Neural progenitor cell (in vitro differentiated cells): ENCODE results near the gene SLC5A10. TPM values are rescaled to one million over a fixed set of nuclear protein-coding genes. Genes with fewer than 3 reads are reported as not detected.

Source experiments
- DNase-seq: peaks from one replicate; pipeline ENCODE4 v3.0.0-alpha.2; 2016; ENCODE audit warnings: low spot score
- H2AFZ ChIP-seq: fragments of 200-600 bp; sonication (generic); replicated peaks from 2 replicates; pipeline ENCODE4 v1.6.1; 2016; ENCODE audit warnings: antibody characterized with exemption
- H3F3A ChIP-seq: fragments of 200-600 bp; sonication (generic); 2 replicates; pipeline ENCODE4 v1.6.1; 2016; ENCODE audit warnings: antibody characterized with exemption, low read depth
- H3K27ac ChIP-seq: fragments of 200-600 bp; sonication (generic); 2 replicates; pipeline ENCODE4 v1.5.1; 2016; ENCODE audit warnings: mild to moderate bottlenecking
- H3K27me3 ChIP-seq: fragments of 200-600 bp; sonication (generic); 2 replicates; pipeline ENCODE4 v1.6.1; 2016; ENCODE audit warnings: mild to moderate bottlenecking, moderate library complexity
- H3K36me3 ChIP-seq: fragments of 200-600 bp; sonication (generic); 2 replicates; pipeline ENCODE4 v1.5.1; 2016
- H3K4me1 ChIP-seq: fragments of 200-600 bp; sonication (generic); 2 replicates; pipeline ENCODE4 v1.6.1; 2016; ENCODE audit warnings: mixed run types
- H3K4me2 ChIP-seq: fragments of 200-600 bp; sonication (generic); 2 replicates; pipeline ENCODE4 v1.6.1; 2016
- H3K4me3 ChIP-seq: fragments of 200-600 bp; sonication (generic); 2 replicates; pipeline ENCODE4 v1.5.1; 2016
- H3K79me2 ChIP-seq: fragments of 200-600 bp; sonication (generic); 2 replicates; pipeline ENCODE4 v1.6.1; 2016; ENCODE audit warnings: low read depth
- H3K9ac ChIP-seq: fragments of 200-600 bp; sonication (generic); 2 replicates; pipeline ENCODE4 v1.6.1; 2016
- H3K9me3 ChIP-seq: fragments of 200-600 bp; sonication (generic); 2 replicates; pipeline ENCODE4 v1.5.1; 2016; ENCODE audit warnings: low read depth
- H4K20me1 ChIP-seq: fragments of 200-600 bp; sonication (generic); 2 replicates; pipeline ENCODE4 v1.6.1; 2016; ENCODE audit warnings: low read depth
- H3K27ac Mint-ChIP-seq: 3 replicates; pipeline ENCODE4 v1.8.0; 2021; ENCODE audit warnings: mixed read lengths
- H3K27me3 Mint-ChIP-seq: 2 replicates; pipeline ENCODE4 v1.8.0; 2022; ENCODE audit warnings: low read depth, mild to moderate bottlenecking, inconsistent platforms, moderate library complexity, mixed read lengths; ENCODE audit not compliant: insufficient read depth
- H3K36me3 Mint-ChIP-seq: 3 replicates; pipeline ENCODE4 v1.8.0; 2021; ENCODE audit warnings: mixed read lengths
- H3K4me1 Mint-ChIP-seq: 3 replicates; pipeline ENCODE4 v1.8.0; 2021; ENCODE audit warnings: mixed read lengths
- H3K4me3 Mint-ChIP-seq: 3 replicates; pipeline ENCODE4 v1.8.0; 2021; ENCODE audit warnings: mild to moderate bottlenecking, moderate library complexity, mixed read lengths
- H3K9me3 Mint-ChIP-seq: 3 replicates; pipeline ENCODE4 v1.8.0; 2020; ENCODE audit warnings: mixed read lengths
- CTCF ChIP-seq: fragments of 200-600 bp; sonication (generic); IDR thresholded peaks from 2 replicates; pipeline ENCODE4 v1.5.1; 2017; ENCODE audit warnings: antibody characterized with exemption, mild to moderate bottlenecking
- EZH2 ChIP-seq: fragments of 200-600 bp; sonication (generic); IDR thresholded peaks from 2 replicates; pipeline ENCODE4 v1.6.1; 2017; ENCODE audit warnings: antibody characterized with exemption, mild to moderate bottlenecking, moderate library complexity
- EZH2phosphoT487 ChIP-seq: fragments of 200-600 bp; sonication (generic); IDR thresholded peaks from 2 replicates; pipeline ENCODE4 v1.6.1; 2017; ENCODE audit warnings: antibody characterized with exemption
- total RNA-seq: library from RNA; depleted of rRNA; stranded (reverse); fragments of >200 nt; gene quantifications from 2 replicates; pipeline ENCODE4 v1.2.3, GENCODE V29; 2015; ENCODE audit warnings: low replicate concordance

The SLC5A10 gene
- total RNA-seq, 1 donor from 2014 or later = not detected

GRCh38 chr17:18993905-18994526 is 42.1 kb downstream of the SLC5A10 start:
- Mint-ChIP-seq H3K27me3 (peaks cover 3% of the 10 kb centered on the region), H3K4me3 (no peak overlapping the region), H3K36me3 (peaks cover 2% of the 10 kb centered on the region), H3K27ac (no peak overlapping the region), H3K4me1 (no peaks in the 10 kb centered on the region), H3K9me3 (peaks cover 11% of the 10 kb centered on the region)
- Histone ChIP-seq H3K9ac (no peak overlapping the region), H3K36me3 (no peaks in the 10 kb centered on the region), H3K79me2 (peaks cover 36% of the 10 kb centered on the region), H3K4me2 (no peak overlapping the region), H2AFZ (no peak overlapping the region), H3F3A (no peaks in the 10 kb centered on the region), H3K9me3 (no peaks in the 10 kb centered on the region), H3K4me1 (no peaks in the 10 kb centered on the region), H4K20me1 (peaks cover 28% of the 10 kb centered on the region), H3K27me3 (no peaks in the 10 kb centered on the region), H3K4me3 (no peak overlapping the region), H3K27ac (no peak overlapping the region)
- no peak for DNase-seq
- no peak for TF ChIP-seq EZH2phosphoT487
- TF ChIP-seq CTCF = no peak
- TF ChIP-seq EZH2 = no peak

GRCh38 chr17:18994631-18995030 is 42.7 kb downstream of the SLC5A10 start:
- peaks cover 36% of the 10 kb centered on the region for H3K79me2 ChIP-seq
- no peaks in the 10 kb centered on the region for H3F3A ChIP-seq
- H3K36me3 Mint-ChIP-seq = peaks cover 2% of the 10 kb centered on the region
- no peak for TF ChIP-seq EZH2
- H2AFZ ChIP-seq = no peak overlapping the region
- H4K20me1 ChIP-seq = peaks cover 32% of the 10 kb centered on the region
- no peak overlapping the region for H3K27ac ChIP-seq
- no peak overlapping the region for H3K4me3 ChIP-seq
- no peaks in the 10 kb centered on the region for H3K9me3 ChIP-seq
- H3K27ac Mint-ChIP-seq = no peak overlapping the region
- H3K27me3 ChIP-seq = no peaks in the 10 kb centered on the region
- no peak overlapping the region for H3K4me3 Mint-ChIP-seq
- DNase-seq = no peak
- no peak overlapping the region for H3K9ac ChIP-seq
- no peaks in the 10 kb centered on the region for H3K4me1 Mint-ChIP-seq
- no peaks in the 10 kb centered on the region for H3K36me3 ChIP-seq
- H3K9me3 Mint-ChIP-seq = peaks cover 11% of the 10 kb centered on the region
- H3K4me1 ChIP-seq = no peaks in the 10 kb centered on the region
- no peak overlapping the region for H3K4me2 ChIP-seq
- peaks cover 3% of the 10 kb centered on the region for H3K27me3 Mint-ChIP-seq

DNA sequence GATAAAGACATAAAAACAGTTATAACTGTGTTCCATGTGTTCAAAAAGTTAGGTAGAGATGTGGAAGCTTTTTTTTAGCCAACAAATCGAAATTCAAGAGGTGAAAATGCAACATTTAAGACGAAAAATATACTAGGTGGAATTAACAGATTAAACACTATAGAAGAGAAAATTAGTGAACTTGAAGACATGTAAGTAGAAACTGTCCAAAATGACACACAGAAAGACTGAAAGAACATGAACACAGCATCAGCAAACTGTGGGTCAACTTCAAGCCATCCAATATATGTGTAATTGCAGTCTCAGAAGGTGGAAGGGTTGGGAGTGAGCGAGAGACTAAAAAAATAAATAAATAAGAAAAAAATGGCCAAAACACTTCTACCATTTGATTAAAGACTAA is 43.3 kb downstream of the SLC5A10 start:
- H3K36me3 ChIP-seq = no peaks in the 10 kb centered on the region
- Mint-ChIP-seq H3K4me1 (no peaks in the 10 kb centered on the region), H3K4me3 (no peak overlapping the region), H3K27me3 (peaks cover 2% of the 10 kb centered on the region), H3K27ac (no peak overlapping the region), H3K36me3 (peaks cover 2% of the 10 kb centered on the region), H3K9me3 (peaks cover 11% of the 10 kb centered on the region)
- H3F3A ChIP-seq = no peaks in the 10 kb centered on the region
- H3K27me3 ChIP-seq = no peaks in the 10 kb centered on the region
- H4K20me1 ChIP-seq = peaks cover 38% of the 10 kb centered on the region
- no peaks in the 10 kb centered on the region for H3K4me1 ChIP-seq
- no peak overlapping the region for H3K4me2 ChIP-seq
- DNase-seq = no peak
- no peak overlapping the region for H2AFZ ChIP-seq
- peaks cover 36% of the 10 kb centered on the region for H3K79me2 ChIP-seq
- no peak overlapping the region for H3K9ac ChIP-seq
- H3K4me3 ChIP-seq = no peak overlapping the region
- no peaks in the 10 kb centered on the region for H3K9me3 ChIP-seq
- H3K27ac ChIP-seq = no peak overlapping the region
- TF ChIP-seq CTCF (no peak), EZH2phosphoT487 (no peak), EZH2 (no peak)

- TF ChIP-seq EZH2 (no peak), EZH2phosphoT487 (no peak), CTCF (no peak)
- Mint-ChIP-seq H3K4me3 (no peak overlapping the region), H3K4me1 (no peaks in the 10 kb centered on the region), H3K36me3 (peaks cover 2% of the 10 kb centered on the region), H3K27ac (no peak overlapping the region), H3K27me3 (no peaks in the 10 kb centered on the region), H3K9me3 (peaks cover 11% of the 10 kb centered on the region)
- no peak overlapping the region for H3K27ac ChIP-seq
- no peak for DNase-seq
- peaks cover 36% of the 10 kb centered on the region for H3K79me2 ChIP-seq
- no peak overlapping the region for H3K4me3 ChIP-seq
- H3K36me3 ChIP-seq = no peaks in the 10 kb centered on the region
- no peak overlapping the region for H3K9ac ChIP-seq
- H3K4me2 ChIP-seq = no peak overlapping the region
- no peaks in the 10 kb centered on the region for H3K4me1 ChIP-seq
- no peak overlapping the region for H2AFZ ChIP-seq
- H3K9me3 ChIP-seq = no peaks in the 10 kb centered on the region
- H3K27me3 ChIP-seq = no peaks in the 10 kb centered on the region
- H3F3A ChIP-seq = no peaks in the 10 kb centered on the region
- H4K20me1 ChIP-seq = peaks cover 43% of the 10 kb centered on the region
Measured at GRCh38 chr17:18996458-18996857, 44.5 kb downstream of the SLC5A10 start.
